HG03354 (cell line): ENCODE results near the gene DCDC2.
"Not testable (repeated sequence)": the region's sequence is repeated elsewhere in the genome, so short reads cannot be mapped to it uniquely, and the experiment has no call there.

Experiments
- ATAC-seq: cut with Tn5 transposase; IDR thresholded peaks from one replicate; pipeline ENCODE4 v1.9.1; 2021; ENCODE audit warnings: mild to moderate bottlenecking; ENCODE audit not compliant: unreplicated experiment, poor library complexity, severe bottlenecking

DCDC2 gene

GRCh38 chr6:24357336-24358218 is at the start of gene DCDC2:
DCDC2 (minus strand) TSS chr6:24358059; CDS start chr6:24357750, 309 bp downstream.
- peak; percentile 22 for ATAC-seq

- no peak for ATAC-seq
Measured at GRCh38 chr6:24405262-24405661, 47.4 kb upstream of the DCDC2 start.

- no peak for ATAC-seq
Measured at GRCh38 chr6:24403501-24403824, 45.6 kb upstream of the DCDC2 start.

GRCh38 chr6:24402697-24403500 is 45.0 kb upstream of the DCDC2 start, which contains the start of gene MRS2:
MRS2 (plus strand) TSS chr6:24402936; CDS start chr6:24403047, 111 bp downstream.
- ATAC-seq, result peak; percentile 92

- ATAC-seq, result no peak
Measured at GRCh38 chr6:24401458-24401857, 43.6 kb upstream of the DCDC2 start.

- ATAC-seq, result not testable (repeated sequence)
Measured at GRCh38 chr6:24400045-24401039, 42.5 kb upstream of the DCDC2 start.

- no peak for ATAC-seq
Measured at GRCh38 chr6:24397631-24398030, 39.8 kb upstream of the DCDC2 start.

GRCh38 chr6:24396824-24397223 is 39.0 kb upstream of the DCDC2 start:
- no peak for ATAC-seq

- ATAC-seq, result no peak
Measured at GRCh38 chr6:24394780-24395437, 37.0 kb upstream of the DCDC2 start.

GRCh38 chr6:24394061-24394779 is 36.4 kb upstream of the DCDC2 start:
- no peak for ATAC-seq

- ATAC-seq, result peak; percentile 96
Measured at GRCh38 chr6:24391756-24392405, 34.0 kb upstream of the DCDC2 start.

- no peak for ATAC-seq
Measured at GRCh38 chr6:24391208-24391607, 33.3 kb upstream of the DCDC2 start.

- no peak for ATAC-seq
Measured at GRCh38 chr6:24387818-24388217, 30.0 kb upstream of the DCDC2 start.

GRCh38 chr6:24385536-24386269 is 27.8 kb upstream of the DCDC2 start:
- ATAC-seq, result peak; percentile 73

GRCh38 chr6:24384369-24385130 is 26.7 kb upstream of the DCDC2 start:
- not testable (repeated sequence) for ATAC-seq

- ATAC-seq, result peak; percentile 52
Measured at GRCh38 chr6:24382891-24383494, 25.1 kb upstream of the DCDC2 start.
